ENCODE data around the gene AXIN1.

DNA sequence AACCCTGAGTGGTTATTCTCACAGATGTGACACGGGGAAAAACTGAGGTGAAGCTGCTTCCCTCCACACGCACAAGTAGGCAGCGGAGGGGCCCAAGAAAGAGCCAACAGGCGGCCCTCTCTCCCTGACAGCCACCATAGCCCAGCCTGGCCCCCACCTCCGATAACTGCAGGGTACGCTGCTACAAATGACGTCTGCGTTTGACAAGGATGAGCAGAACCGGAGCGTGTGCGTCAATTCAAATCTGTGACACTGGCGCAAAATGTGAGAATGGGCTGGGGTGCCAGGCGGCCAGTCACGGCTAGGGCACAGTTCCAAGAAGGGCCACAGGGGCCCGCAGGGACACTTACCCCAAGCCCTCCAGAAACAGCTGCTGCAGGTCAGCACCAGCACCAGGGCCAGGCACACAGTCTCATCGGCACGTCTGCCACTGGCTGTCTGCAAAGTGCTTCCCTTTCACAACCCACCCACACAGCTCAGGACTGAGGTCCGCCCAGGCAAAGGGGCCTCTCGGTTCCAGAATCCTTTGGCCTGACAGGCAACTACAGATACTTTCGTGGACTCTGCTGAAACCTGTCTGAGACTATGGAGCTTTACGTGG lies 14.4 kb downstream of the AXIN1 start:
- TF ChIP-seq, protein P1, sequence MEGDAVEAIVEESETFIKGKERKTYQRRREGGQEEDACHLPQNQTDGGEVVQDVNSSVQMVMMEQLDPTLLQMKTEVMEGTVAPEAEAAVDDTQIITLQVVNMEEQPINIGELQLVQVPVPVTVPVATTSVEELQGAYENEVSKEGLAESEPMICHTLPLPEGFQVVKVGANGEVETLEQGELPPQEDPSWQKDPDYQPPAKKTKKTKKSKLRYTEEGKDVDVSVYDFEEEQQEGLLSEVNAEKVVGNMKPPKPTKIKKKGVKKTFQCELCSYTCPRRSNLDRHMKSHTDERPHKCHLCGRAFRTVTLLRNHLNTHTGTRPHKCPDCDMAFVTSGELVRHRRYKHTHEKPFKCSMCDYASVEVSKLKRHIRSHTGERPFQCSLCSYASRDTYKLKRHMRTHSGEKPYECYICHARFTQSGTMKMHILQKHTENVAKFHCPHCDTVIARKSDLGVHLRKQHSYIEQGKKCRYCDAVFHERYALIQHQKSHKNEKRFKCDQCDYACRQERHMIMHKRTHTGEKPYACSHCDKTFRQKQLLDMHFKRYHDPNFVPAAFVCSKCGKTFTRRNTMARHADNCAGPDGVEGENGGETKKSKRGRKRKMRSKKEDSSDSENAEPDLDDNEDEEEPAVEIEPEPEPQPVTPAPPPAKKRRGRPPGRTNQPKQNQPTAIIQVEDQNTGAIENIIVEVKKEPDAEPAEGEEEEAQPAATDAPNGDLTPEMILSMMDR (IDR thresholded peaks at IDR 0.05), result no peak
- no peak for TF ChIP-seq POLR2A (IDR thresholded peaks at IDR 0.05)

Measured in prostate gland (tissue), 2 donors.